Right renal pelvis (tissue), 4 donors: ENCODE results near the gene FUBP3. TPM values are rescaled to one million over a fixed set of nuclear protein-coding genes. Genes with fewer than 3 reads are reported as not detected.

Experiments
- DNase-seq, 4 donors: peaks; one replicate each; pipeline ENCODE4 v3.0.0-alpha.2; 2013; ENCODE audit warnings: low read depth in 4 of 4, low spot score in 3 of 4, missing footprints in 1 of 4
- polyA plus RNA-seq, 4 donors: library from polyadenylated mRNA; unstranded; fragments of 120-200 nt; gene quantifications; one replicate each; pipeline ENCODE4 v1.2.1, GENCODE V29; 2013; ENCODE audit not compliant: insufficient read length in 4 of 4

Gene FUBP3, protein sequence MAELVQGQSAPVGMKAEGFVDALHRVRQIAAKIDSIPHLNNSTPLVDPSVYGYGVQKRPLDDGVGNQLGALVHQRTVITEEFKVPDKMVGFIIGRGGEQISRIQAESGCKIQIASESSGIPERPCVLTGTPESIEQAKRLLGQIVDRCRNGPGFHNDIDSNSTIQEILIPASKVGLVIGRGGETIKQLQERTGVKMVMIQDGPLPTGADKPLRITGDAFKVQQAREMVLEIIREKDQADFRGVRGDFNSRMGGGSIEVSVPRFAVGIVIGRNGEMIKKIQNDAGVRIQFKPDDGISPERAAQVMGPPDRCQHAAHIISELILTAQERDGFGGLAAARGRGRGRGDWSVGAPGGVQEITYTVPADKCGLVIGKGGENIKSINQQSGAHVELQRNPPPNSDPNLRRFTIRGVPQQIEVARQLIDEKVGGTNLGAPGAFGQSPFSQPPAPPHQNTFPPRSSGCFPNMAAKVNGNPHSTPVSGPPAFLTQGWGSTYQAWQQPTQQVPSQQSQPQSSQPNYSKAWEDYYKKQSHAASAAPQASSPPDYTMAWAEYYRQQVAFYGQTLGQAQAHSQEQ
- polyA plus RNA-seq = 10 to 100 TPM; 83.5 to 88.3 (median 85.3) TPM

DNA sequence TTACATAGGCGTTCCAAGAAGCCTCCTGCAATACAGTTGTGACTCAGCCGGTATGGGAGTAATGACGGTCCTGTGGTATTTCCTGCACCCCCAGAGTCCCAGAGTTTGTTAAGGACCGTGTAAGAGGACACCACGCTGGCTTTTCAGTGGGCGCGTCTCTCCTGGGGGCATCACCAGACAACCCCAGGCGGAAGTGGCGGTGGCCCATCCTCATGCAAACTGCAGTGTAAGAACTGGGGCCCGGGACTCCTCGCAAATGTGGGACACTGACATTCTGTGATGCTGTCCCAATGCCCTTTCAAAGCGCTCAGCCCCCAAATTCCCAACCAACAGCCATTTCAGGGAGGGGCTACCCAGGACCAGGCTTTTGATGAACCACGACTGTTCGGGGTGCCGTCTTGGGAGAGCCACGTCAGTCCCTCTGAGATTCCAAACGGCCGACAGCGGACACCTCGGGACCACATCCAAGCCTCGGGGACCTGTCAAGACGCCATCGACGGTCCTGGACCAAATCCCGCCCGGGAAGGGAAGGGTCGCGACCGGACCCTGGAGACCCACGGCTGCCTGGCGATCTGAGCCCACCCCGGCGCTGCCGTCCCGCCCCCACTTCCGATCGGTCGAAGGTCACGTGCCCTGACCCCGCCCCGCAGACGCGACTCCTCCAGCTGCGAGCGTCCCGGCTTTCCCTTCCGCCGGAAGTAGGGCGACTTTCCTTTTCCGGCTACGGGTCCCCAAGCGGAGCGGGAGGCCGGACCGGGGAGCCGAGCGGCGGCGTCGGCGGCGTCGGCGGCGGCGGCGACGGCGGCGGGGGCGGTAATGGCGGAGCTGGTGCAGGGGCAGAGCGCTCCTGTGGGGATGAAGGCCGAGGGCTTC, at the start of gene FUBP3:
Gene FUBP3 (plus strand): TSS at position 713 of the 873 bp plus-strand sequence. CDS start 104 bp downstream, at position 817.
- DNase-seq = peak; percentile 78 to 87 (median 86)

GRCh38 chr9:130530938-130531337, 48.4 kb upstream of the FUBP3 start:
- DNase-seq = no peak

DNA sequence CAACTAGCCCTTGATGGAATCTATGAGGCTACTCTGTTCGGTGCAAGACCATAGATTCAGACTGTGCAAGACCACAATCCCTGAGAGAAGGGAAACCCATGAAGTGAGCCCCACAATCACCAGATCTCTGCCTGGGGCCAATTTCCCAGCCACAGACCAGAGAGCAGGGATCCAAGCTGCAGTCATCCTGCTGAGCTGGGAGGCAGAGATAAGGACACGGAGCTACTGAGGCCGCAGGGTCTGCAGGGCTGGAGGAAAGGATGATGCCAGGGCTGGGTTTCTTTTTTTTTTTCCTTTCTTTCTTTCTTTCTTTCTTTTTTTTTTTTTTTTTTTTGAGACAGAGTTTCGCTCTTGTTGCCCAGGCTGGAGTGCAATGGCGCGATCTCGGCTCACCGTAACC, 47.7 kb upstream of the FUBP3 start:
- DNase-seq = no peak

DNA sequence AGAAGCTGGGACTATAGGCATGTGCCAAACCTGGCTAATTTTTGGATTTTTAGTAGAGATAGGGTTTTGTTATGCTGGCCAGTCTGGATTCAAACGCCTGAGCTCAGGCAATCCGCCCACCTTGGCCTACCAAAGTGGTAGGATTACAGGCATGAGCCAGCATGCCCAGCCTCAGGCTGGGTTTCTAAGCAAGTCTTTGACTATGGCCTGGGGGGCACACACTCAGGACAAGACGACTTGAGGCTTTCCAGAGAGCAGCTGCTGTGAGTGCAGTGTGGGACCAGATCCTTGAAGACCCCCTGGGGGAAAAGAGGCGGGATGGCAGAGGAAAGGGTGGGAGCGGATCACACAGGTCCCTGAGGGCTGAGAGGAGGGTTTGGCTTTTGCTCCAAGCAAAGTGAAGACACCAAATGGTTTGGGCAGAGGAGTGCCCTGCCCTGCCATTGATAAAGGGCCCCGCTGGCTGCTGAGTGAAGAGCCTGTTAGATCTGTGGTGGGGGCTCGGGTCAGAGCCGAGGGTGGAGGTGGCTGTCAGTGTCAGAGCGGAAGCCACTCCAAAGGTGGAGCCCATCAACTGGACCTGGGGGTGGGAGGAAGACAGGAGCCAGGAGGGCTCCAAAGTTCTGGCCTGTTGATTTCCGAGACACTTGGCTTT, 46.8 kb upstream of the FUBP3 start:
- DNase-seq = no peak

GRCh38 chr9:130535818-130536521, 43.4 kb upstream of the FUBP3 start:
- DNase-seq = peak in 2 of 4 donors; percentile 19 to 20

DNA sequence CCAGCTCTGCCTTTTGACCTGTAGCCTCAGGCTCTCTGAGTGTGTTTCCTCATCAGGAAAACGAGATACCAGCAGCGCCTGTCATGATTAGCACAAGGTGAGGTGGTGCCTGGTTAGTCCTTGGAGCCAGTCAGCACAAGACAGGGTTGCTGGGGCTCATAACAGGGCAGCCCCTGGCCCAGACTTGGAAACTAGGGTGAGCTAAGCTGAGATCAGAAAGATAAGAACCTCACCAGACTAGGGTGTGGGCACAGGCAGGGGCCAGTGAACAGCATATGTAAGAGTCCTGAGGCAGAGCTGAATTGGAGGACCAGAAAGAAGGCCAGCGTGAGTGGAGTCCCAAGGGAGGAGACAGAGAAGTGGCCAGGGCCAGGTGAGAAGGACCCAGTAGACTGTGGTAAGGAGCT, 42.7 kb upstream of the FUBP3 start:
- no peak for DNase-seq

DNA sequence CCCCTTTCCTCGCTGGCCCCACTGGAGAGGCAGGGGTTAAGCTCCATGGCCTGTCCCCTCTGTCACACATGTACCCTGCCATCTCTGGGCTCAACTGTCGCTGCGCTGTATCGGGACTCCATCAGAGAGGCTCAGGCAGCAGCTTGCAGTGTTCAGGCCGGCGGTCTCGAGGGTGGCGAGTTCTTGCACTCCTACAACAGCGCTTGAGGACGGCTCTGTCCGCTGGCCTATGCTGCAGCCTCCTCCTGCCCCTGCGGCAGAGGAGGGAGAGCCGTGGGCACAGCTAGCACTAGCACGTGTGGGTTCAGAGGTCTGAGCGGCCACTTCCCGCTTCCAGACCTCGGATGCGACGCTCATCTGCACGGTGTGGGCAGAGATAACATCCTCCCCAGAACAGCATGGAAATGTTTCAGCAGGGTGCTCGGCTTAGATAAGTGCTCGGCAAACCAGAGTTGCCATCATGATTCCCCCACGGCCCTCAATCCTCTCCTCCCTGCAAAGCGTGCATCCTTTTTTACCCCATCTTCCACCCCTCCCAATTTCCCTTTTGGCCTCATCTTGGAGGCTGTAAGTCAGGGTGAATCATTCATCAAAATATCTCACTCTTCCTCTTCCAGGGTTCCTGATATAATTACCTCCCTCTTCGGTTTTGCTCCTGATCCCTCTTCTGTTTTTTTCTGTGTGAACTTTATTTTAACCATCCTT, 41.9 kb upstream of the FUBP3 start:
- DNase-seq = no peak

GRCh38 chr9:130539420-130540223, 39.8 kb upstream of the FUBP3 start:
- DNase-seq = no peak

GRCh38 chr9:130541533-130541932, 37.8 kb upstream of the FUBP3 start:
- DNase-seq = no peak

DNA sequence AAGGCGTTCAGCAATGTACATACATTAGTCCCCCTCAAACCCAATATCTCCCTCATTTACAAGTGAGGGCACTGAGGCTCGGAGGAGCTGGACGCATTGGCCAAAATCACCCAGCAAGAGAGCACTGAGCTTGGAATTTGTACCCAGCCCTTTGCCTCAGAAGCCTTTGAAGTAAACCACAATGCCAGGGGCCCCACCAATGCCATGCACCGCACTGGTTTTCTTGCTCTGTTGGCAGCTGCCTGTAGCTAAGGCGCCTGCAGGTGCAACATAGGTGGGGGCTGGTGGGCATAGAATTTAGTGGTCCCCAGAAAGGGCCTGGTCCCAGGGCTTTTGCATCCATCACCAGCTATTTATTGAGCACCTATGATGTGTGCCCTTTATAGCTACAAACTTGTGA, 37.3 kb upstream of the FUBP3 start:
- no peak for DNase-seq

DNA sequence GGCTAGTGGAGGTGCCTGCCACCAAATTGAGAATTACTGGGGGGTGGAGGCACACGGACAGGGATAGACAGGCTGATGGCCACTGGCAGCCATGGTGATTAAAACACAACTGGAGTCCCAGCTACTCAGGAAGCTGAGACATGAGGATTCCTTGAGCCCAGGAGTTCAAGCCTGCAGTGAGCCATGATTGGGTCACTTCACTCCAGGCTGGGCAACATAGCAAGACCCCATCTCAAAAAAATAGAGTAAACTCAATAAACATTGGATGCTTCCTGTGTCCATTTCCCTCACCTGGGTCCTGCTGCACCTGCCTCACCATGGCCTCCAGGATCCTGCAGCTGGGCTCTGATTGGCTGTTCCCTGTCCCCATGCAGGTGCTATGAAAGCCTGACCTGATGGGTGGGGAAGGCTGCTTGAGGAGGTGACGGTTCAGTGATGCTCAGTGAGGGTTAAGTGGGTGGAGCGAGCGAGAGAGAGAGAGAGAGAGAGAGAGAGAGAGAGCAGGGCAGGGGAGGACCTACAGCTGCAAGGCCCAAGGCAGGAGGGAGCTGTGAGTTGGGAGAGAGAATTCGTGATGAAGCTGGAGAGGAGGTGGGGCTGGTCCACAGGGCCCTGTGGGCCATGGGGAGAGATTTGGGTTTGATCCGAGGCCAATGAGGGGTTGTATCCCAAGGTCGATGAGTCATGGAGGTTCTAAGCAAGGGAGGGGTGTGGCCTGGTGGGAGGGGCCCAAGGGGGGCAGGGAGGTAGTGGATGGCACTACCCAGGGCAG, 36.7 kb upstream of the FUBP3 start:
- DNase-seq = no peak

DNA sequence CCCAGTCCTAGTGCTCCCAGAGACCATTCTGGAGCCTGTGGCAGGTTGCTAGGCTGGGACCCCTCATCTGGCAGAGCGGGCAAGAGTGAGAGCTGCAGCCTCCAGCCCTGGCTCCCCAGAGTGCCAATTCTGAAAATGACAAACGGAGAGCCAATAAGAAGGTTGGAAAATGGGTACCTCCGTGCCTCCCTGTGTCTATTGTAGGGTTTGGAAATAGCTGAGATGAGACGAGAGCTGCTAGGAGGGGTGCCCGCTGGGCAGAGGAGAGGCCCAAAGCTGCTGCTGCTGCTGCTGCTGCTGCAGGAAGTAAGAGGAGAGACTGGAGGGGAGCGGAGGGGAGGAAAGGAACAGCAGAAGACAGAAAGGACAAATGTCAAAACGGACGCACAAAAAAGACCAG, 36.0 kb upstream of the FUBP3 start:
- DNase-seq = no peak

DNA sequence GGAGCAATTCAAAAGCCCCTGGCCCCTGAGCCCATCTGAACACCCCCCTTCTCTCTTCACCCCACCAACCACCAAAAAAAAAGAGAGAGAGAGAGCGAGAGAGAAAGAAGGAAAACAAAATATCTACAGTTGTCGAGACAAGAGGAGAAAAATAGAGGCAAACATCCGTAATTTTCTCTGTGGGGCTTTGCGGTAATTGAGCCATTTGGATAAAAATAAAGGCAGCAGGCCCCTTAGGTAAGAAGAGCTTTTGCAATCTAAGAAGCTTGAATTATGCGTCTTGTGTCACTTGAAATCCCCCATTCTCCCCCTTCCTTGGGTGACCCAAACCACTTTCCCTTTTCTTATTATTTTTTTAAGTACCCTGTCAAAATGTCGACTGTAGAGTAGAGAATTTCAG, 35.5 kb upstream of the FUBP3 start:
- DNase-seq = no peak

DNA sequence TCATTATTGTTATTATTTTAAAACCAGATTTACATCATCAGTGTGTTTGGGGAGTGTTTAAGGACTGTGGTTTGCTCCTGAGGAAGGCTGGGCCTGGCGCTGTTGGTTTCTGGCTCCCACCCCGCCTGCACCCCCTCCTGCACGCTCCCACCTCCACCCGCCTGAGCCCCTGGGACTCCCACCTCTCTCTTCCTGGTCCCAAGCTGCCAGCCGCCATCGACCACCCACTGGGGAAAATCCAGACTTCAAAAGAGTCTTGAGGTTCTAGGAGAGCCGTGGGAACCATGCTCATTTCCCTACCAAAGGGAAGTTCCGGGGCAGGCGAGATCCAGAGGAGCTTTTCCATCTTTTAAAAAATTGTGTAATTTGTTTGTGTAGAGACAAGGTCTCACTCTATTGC, 35.0 kb upstream of the FUBP3 start:
- no peak for DNase-seq

GRCh38 chr9:130548103-130548502, 31.3 kb upstream of the FUBP3 start:
- no peak for DNase-seq

GRCh38 chr9:130549093-130549735, 30.2 kb upstream of the FUBP3 start:
- DNase-seq = no peak

DNA sequence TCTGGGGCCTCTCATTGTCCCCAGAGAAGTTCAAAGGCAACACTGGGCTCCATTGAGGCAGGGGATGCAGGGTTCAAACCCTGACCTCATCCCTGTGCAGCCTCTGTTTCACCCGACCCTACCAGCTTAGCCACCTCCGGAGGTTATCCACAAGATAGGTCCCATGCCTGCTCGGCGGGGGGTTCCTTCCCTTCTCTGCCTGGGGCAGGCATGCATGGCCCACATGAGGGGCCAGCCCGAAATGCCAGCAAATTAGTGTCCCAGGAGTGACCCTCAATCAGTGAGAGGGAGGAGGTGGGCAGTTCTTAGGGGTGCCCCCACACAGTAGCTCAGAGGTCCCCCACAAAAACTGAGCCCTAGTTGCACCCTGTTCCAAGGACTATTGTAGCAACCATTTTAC, 24.8 kb upstream of the FUBP3 start:
- no peak for DNase-seq
